Fibroblast of peridontal ligament (primary cell): ENCODE measurements around the gene LBX2.
A peak's percentile ranks its signal among the peaks of the same experiment; 100 is the strongest.

Experiments
- DNase-seq: peaks from one replicate; pipeline ENCODE4 v3.0.0-alpha.2; 2010; ENCODE audit errors: extremely low read depth

The LBX2 gene

GRCh38 chr2:74525717-74526648, 26.6 kb upstream of the LBX2 start, which contains the start of gene DQX1:
DQX1 (minus strand) TSS chr2:74526231; CDS start chr2:74525729, 502 bp downstream.
- no peak for DNase-seq

DNA sequence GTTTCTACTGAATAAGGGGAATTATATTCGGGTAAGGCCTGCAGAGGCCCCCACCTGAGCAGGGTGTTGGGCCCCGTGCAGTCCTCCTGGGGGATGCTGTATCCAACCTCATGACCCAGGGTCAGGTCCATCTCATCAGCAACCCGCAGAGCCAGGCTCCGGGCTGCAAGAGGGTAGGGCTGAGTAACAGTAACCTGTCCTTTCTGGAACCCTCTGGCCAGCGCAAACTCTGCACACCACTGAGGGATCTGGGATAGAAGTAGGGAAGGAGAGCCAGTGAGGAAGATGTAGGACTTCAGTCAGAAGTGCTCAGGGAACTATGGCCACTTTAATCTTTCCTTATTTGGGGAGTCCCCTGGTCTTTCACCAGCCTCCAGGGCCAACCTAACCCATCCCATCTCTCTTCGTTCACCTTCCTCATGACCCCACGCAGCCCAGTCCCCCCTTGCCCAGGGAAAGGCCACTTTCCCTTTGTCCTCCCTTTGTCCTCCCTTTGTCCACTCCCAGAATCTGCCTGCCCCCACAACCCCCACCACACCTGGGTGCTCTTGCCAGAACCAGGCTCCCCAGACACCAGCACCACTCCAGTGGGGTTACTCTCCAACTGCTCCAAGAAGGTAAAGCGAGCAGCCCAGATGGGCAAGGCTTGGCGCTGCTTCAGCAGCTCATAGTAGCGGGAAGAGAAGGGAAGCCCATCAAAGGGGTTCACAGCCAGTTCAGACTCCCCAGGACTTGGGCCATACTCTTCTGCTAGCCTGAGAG, 25.7 kb upstream of the LBX2 start:
- DNase-seq, result no peak

GRCh38 chr2:74524005-74524404, 24.6 kb upstream of the LBX2 start:
- DNase-seq, result no peak

GRCh38 chr2:74522516-74522915, 23.1 kb upstream of the LBX2 start:
- DNase-seq, result no peak

DNA sequence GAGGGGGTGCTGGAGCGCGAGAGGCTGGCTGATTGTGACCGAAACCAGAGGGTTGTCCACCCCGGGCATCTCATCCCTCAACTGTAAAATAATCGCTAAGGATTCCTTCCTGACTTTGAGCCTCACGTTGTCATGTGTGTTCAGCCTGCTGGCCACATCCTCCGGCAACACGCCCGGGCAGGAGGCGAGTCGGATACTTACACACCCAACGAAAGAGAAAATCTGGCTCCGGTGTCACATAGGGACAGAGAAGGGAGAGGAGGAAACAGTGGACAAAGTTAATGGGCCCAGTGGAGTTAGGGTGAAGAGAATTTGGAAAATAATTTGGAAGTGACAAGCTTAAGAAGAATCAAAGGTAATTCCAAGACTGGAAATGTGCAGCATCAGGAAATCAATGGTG, 17.2 kb upstream of the LBX2 start:
- no peak for DNase-seq

GRCh38 chr2:74515981-74516633, 16.7 kb upstream of the LBX2 start:
- DNase-seq, result no peak

- DNase-seq, result no peak
Measured at GRCh38 chr2:74515271-74515980, 16.0 kb upstream of the LBX2 start.

DNA sequence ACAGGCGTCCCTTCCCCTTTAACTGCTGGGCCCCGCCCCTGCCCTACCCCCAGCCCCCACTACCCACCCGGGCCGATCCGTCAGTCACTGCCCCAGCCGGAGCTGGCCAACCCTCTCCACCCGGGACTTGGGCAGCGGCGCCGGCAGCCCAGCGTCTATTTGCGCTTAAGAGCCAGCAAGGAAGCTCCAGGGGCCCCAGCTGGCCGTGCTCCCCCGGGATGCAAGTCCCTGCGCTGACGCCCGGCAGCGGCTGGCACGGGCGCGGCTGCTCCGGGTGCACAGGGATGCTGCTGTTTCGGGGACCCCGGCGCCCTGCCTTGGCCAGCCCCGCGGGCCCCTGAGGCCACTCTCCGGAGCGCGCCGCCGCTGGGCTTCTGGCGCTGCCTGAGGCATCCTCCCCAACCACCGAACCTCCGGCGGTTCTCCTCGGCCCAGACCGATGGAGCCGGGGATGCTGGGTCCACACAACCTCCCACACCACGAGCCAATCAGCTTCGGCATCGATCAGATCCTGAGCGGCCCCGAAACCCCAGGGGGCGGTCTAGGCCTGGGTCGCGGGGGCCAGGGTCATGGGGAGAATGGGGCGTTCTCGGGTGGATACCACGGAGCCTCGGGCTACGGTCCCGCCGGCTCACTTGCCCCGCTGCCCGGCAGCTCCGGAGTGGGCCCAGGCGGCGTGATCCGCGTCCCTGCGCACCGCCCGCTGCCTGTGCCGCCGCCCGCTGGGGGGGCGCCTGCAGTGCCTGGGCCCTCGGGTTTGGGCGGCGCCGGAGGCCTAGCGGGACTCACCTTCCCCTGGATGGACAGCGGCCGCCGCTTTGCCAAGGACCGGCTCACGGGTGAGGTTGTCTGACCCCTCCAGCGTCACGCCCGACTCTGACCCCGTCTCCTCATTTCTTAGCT, 15.2 kb upstream of the LBX2 start, which contains the start of gene TLX2:
TLX2 (plus strand) TSS at position 83 of the 903 bp plus-strand sequence; CDS start at position 440, 357 bp downstream.
- DNase-seq, result no peak

- DNase-seq, result no peak
Measured at GRCh38 chr2:74513605-74514367, 14.4 kb upstream of the LBX2 start.

DNA sequence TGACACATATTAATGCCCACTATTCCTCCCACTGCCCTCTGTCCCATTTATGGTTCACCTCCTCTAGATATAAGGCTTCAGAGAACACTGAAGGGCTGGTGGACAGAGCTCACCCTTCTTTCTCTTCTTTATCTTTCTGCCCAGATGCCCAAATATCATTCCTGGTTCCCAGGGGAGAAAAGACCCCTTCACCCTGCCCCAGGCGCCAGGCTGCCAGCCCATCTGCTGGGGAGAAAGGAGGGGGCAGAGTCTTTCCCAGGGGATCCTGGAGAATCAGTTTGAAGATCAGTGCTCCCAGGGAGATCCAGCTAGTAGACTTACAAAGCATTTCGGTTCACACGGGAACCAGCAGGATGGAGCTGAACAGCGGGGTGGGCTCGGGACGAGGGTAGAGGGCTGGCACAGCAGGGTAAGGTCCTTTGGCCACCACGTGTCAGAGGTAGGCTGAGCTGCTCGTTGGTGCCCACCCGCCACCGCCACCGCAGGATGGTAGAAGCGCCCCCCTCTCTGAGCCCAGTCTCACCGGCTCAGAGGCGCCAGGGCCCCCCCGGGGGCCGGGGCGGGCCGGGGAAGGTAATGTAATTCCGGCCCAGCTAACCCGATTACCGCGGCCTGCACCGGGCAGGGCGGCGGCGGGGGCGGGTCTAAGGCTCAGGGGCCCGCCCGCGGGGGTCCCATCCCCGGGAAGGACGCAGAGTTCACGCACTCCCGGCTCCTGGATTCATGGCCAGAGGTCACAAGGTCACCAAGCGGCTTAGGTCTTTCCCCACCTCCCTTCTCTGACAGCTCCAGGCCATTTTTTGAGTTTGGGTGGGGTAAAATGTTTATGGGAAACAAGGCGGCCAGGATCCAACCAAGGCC, 13.6 kb upstream of the LBX2 start:
- no peak for DNase-seq

DNA sequence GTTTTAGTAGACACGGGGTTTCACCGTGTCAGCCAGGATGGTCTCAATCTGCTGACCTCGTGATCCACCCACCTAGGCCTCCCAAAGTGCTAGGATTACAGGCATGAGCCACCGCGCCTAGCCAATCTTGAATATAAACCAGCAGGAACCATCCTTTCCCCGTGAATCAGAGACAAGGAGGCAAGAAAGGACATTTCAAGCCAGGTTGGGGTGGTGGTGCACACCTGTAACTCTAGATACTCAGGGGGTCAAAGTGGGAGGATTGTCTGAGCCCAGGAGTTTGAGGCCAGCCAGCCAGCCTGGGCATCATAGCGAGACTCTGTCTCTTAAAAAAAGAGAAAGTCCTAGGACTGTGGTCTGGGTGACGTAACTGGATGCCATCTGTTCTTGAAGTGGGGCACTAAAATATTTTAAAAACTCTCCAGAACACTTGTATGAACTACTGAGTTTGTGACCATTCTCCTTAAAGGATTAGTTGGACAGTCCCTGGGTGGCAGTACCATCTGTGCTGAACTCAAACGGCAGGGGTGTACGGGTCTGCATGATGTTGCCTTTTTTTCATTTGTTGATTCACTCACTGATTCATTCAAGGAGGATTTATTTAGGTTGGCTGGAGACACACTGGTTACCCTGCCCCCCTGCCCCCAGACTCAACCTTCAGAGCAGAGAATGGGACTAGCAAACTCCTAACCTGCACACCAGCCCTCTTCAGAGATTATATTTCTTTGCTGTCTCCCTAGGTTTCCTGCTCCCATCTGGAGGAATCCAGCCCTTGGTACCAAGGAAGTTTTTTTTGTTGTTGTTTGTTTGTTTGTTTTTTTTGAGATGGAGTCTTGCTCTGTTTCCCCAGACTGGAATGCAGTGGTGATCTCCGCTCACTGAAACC, 11.9 kb upstream of the LBX2 start:
- peak; percentile 49 for DNase-seq

DNA sequence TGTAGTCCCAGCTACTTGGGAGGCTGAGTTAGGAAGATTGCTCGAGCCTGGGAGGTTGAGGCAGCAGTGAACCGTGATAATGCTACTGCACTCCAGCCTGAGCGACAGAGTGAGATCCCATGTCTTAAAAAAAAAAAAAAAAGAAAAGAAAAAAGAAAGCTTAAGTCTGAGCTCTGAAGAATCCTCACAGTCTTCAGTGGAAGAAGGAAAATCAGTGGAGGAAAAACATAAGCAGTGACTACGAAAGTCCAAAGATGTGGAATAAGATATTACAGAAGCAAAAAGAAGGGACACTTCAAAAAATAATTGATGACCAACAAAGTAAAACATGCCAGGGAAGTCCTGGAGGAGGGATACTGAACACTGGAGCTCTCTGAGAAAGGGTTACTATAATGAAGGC, 10.9 kb upstream of the LBX2 start:
- no peak for DNase-seq

GRCh38 chr2:74507926-74508520, 8.6 kb upstream of the LBX2 start:
- peak; percentile 62 for DNase-seq

GRCh38 chr2:74507145-74507925, 7.9 kb upstream of the LBX2 start, which contains the start of gene PCGF1:
PCGF1 (minus strand) TSS chr2:74507695; CDS start chr2:74507668, 27 bp downstream.
- DNase-seq, result peak; percentile 98

DNA sequence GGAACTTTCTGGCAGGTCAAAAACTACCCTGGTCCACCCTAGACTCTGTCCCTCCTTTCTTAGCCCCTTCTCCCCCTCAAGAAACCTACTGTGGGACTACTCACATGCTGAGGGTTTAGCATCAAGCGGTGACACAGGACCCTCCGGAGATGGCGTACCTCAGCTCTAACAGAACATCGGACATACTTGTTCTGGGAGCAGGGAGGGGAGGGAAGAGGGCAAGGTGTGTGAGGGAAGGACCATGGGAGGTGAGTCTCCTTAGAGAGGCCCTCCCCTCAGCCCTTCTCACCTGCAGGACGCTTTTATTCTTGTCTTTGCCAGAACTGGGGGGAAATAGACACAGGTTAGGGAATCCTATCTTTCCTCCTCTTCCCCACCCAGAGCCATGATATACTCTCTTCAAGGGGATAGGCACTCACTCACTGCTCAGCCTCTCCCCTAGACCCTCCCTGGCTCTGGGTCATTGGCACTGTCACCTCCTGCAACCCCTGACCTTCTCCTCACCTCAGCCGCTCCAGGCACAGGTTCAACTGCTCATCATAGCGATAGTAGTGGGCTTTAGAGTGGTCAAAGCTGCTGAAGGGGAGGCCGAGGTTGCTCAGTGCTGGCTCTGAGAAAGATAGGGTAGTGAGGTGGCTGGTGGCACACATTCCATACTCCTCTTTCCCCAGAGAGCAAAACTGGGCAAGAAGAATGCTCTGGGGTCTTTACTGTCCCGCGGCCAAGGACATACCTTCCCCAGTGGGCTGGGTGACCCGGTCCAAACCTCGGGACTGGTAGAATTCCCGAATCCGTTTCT, 6.2 kb upstream of the LBX2 start:
- DNase-seq, result no peak

- no peak for DNase-seq
Measured at GRCh38 chr2:74504591-74504990, 5.2 kb upstream of the LBX2 start.
